ENCODE results near the gene SAFB. TPM values are rescaled to one million over a fixed set of nuclear protein-coding genes. Genes with fewer than 3 reads are reported as not detected.

Gene SAFB
- total RNA-seq, 1 experiment from 2014 or later, result 83.0 TPM

- in situ Hi-C loops (cut with HindIII; ENCODE audit: low pct_unique_long_range_greater_than_20kb, low sequenced_read_pairs), result no loop called here
These were observed 43.2 kb upstream of the SAFB start for GRCh38 chr19:5579697-5580096.

GRCh38 chr19:5580161-5580571, 42.7 kb upstream of the SAFB start:
- BruUV-seq (replicated peaks), result no TSS peak
- intact Hi-C loops (cut with micrococcal nuclease; ENCODE audit: unreplicated experiment), result no loop called here
- TF ChIP-seq SIN3A (IDR thresholded peaks at IDR 0.05; ENCODE audit: borderline replicate concordance, insufficient read depth, low read depth, low read length) (no peak), CTCF (IDR thresholded peaks at IDR 0.05) (no peak), POLR2AphosphoS5 (IDR thresholded peaks at IDR 0.05; ENCODE audit: low read depth, low read length) (no peak), TCF7L2 (IDR thresholded peaks at IDR 0.05; ENCODE audit: low read depth, low read length) (no peak), REST (IDR thresholded peaks at IDR 0.05; ENCODE audit: insufficient read depth in 1 of 2, low read depth in 2 of 2, low read length in 1 of 2) (no peak)
- no peaks in the 10 kb centered on the region for H3K27me3 ChIP-seq (ENCODE audit: control insufficient read depth, insufficient read depth, low read length)
- H3K4me3 ChIP-seq (ENCODE audit: low read depth in 2 of 2, low read length in 2 of 2), result no peak overlapping the region
- ChIA-PET POLR2A (no interaction called here), CTCF (no interaction called here)
- in situ Hi-C loops (cut with HindIII; ENCODE audit: low pct_unique_long_range_greater_than_20kb, low sequenced_read_pairs), result no loop called here
- H3K9me3 ChIP-seq (ENCODE audit: control insufficient read depth, insufficient read depth, low read depth, low read length), result no peaks in the 10 kb centered on the region
- no peak overlapping the region for H3K27ac ChIP-seq (ENCODE audit: low read length)
- H3K4me1 ChIP-seq (ENCODE audit: control insufficient read depth, insufficient read depth, low read length), result peaks cover 5% of the 10 kb centered on the region; the same call in 1 of the 2 replicates
- ATAC-seq (no peak), DNase-seq (ENCODE audit: low read depth, low spot score) (no peak)
- no peaks in the 10 kb centered on the region for H3K36me3 ChIP-seq (ENCODE audit: control insufficient read depth, insufficient read depth, low read length)

More at GRCh38 chr19:5579697-5580096, 43.2 kb upstream of the SAFB start:
- DNase-seq (ENCODE audit: low read depth, low spot score) (no peak), ATAC-seq (no peak)
- no peak overlapping the region for H3K27ac ChIP-seq (ENCODE audit: low read length)
- peaks cover 5% of the 10 kb centered on the region; the same call in 1 of the 2 replicates for H3K4me1 ChIP-seq (ENCODE audit: control insufficient read depth, insufficient read depth, low read length)
- POLR2A ChIA-PET, result no interaction called here
- TF ChIP-seq TCF7L2 (IDR thresholded peaks at IDR 0.05; ENCODE audit: low read depth, low read length) (no peak), POLR2AphosphoS5 (IDR thresholded peaks at IDR 0.05; ENCODE audit: low read depth, low read length) (no peak), REST (IDR thresholded peaks at IDR 0.05; ENCODE audit: insufficient read depth in 1 of 2, low read depth in 2 of 2, low read length in 1 of 2) (no peak), SIN3A (IDR thresholded peaks at IDR 0.05; ENCODE audit: borderline replicate concordance, insufficient read depth, low read depth, low read length) (no peak), CTCF (IDR thresholded peaks at IDR 0.05) (no peak)
- CTCF ChIA-PET, result no interaction called here
- H3K4me3 ChIP-seq (ENCODE audit: low read depth in 2 of 2, low read length in 2 of 2), result no peak overlapping the region
- no peaks in the 10 kb centered on the region for H3K27me3 ChIP-seq (ENCODE audit: control insufficient read depth, insufficient read depth, low read length)
- BruUV-seq (replicated peaks), result no TSS peak
- intact Hi-C loops (cut with micrococcal nuclease; ENCODE audit: unreplicated experiment), result no loop called here
- H3K36me3 ChIP-seq (ENCODE audit: control insufficient read depth, insufficient read depth, low read length), result no peaks in the 10 kb centered on the region
- H3K9me3 ChIP-seq (ENCODE audit: control insufficient read depth, insufficient read depth, low read depth, low read length), result no peaks in the 10 kb centered on the region

All from Panc1 (cell line).